Bone marrow (tissue), 2 donors: ENCODE results near the gene RNF126.

Source experiments
- DNase-seq, 2 donors: peaks; one replicate each; lab custom pipeline; 2025; lab: John Stamatoyannopoulos, UW

RNF126 gene

DNA sequence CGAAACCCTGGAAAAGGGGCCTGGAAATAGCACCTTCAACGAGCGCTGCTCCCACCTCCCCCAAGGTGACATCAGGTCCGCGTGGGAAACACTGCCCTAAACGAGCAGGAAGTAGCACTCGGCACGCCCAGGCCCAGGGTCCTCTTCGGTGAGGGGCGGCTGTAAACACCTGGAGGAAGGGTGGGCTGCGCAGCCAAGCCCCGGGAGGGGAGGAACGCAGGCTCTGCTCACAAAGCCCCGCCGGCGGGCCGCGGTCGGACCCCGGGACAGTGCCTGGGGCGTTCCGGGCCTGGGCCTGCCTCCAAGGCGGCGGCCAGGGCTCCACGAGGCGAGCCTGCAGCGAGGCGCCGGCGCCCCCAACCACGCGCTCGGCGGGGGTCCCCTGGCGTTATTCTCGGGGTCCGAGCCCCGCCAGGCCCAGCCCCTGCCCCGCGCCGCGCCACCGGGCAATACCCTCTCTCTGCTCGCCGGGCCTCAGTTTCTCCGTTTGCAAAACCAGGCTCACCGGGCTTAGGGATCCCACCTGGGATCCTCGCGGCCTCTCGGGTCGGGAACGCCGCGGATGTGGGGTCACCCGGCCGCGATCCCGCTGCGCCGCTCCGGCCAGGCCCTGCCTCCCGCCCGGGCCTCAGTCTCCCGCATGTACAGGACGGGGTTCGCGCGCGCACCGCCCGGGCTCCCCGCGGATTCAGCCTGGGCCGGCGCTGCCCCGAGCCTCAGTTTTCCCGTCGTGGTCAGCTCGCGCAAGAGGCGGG lies 630 bp downstream of the RNF126 start:
- DNase-seq, result peak in 1 of 2 donors; percentile 21

DNA sequence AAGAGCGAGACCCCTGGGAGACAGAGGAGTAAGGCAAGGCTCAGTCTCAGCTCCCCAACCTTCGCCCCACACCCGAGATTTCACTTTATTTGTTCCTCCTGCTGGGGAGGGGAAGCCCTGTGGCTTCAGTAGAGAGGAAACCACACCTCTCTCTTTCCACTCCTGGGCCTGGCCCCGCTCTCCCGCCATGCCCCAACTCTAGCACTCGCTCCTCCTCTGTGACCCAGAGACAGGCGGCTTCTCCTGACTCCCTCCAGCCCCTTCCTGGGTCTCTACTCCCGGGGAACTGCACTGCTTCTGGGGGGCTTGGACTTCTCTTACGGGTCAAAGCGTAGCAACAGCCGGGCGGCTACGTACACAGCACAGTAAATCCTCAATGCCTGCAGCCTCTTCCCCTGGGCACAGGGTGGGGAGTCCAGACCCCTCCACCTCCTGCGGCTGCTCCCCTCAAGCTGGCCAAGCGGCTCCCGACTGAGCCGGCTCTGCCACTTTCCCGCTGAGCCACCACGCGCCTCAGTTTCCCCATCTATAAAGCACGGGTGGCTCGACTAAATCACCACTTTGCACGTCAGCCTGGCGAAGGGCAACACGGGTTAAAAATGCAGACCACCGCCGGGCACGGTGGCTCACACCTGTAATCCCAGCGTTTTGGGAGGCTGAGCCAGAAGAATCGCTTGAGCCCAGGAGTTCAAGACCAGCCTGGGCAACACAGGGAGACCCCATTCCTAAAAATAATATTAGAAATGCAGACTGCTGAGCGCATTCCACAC lies 1.4 kb downstream of the RNF126 start:
- DNase-seq, result peak; percentile 16 to 55

DNA sequence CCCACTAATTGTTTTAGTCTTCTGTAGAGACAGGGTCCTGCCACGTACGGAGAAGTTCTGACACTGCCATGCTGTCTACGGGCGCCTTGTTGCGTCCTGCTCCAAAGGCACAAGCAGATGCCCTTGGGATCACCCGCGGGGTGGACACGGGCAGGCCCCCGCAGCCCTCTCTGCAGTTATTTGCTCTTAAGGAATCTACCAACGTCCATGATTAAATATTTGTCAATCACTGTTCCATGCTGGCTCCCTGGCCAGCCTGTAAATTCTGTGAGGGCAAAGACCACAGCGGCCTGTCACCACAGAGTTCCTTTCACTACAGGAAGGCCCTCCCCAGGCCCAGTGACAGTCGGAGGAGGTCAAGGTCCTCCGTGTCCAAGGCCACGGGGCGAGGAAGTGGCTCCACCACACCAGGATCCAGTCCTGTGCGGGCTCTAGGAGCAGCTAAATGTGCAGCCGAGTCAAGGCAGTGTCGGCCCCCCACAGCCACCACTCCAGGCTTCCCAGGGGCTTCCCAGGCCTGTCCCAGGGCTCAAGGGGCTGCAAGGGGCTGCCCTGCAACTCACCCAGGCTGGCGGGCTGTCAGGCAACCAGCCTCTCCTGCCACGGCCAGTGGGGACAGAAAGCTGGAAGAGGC lies 2.1 kb downstream of the RNF126 start:
- DNase-seq, result no peak

DNA sequence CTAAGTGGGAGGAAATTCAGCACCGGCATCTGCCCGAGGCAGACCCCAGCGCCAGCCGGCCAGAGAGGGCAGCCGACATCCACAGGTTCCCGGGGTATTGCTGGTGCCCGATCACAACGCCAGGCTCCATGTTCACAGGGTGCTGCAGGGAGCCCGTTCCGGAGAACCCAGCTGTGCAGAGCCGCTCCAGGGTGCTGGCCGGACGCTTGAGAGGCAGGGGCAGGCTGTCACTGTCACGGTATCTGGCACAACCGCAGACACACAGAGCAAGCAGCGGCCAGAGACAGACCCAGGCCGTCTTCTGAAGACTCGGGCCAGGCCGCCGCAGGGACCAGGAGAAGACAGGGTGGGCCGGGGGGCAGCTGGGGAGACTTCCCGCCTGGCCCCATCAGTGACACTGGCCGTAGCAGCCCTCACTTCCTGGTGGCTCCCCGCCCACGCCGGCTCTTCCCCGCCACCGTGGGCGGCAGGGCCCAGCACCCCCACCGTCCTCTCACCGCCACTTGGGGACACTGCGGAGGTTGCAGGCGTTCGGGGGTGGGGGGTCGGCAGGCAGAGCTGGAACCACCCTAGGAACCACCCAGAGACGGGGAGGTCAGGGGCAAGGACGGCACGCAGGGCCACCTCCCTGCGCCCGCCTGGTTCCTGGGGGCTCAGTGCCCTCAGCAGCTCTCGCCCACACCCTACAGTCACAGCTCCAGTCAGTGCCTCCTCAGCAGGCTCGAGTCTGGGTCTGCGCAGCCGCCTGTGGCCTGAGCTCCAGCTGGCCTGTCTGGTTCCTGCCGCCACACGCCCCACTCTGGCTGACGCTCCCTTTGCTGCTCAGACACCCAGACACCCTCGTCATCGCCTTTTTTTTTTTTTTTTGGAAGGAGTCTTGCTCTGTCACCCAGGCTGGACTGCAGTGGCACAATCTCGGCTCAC lies 3.8 kb downstream of the RNF126 start:
- no peak for DNase-seq

DNA sequence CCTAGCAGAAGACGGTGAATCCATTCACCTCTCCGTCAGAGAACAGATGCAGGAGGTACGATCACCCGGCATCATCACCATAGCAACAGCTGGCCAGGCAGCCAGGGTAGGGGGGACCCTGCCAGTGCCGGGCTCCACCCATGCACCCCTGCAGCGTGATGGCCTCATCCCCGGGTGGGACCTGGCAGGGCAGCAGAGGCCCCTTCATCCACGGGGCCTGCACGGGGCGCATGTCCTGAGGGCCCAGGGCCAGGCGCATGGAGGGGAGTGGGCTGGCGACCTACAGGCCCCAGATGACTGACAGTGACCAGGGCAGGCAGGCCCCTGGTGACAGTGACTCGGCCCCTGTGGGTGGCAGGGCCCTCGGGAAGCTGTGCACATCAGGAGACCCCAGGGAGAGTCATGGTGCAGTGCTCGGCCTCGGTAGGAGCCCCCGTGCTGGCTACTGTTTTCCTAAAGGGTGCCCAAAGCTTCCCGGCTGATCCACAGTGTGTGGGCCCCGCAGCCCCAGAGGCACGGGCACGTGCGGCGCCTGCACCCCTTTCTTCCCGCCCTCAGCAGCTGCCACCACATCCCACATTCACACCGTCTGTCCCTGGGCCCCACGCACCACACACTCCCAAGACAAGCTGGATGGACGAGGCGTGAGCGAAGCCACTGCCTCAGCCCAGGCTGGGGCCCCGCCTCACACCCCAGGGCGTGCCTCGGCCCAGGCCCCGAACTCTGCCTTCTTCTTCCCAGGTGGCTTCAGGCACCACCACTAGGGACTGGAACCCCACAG lies 4.8 kb downstream of the RNF126 start:
- DNase-seq, result no peak

DNA sequence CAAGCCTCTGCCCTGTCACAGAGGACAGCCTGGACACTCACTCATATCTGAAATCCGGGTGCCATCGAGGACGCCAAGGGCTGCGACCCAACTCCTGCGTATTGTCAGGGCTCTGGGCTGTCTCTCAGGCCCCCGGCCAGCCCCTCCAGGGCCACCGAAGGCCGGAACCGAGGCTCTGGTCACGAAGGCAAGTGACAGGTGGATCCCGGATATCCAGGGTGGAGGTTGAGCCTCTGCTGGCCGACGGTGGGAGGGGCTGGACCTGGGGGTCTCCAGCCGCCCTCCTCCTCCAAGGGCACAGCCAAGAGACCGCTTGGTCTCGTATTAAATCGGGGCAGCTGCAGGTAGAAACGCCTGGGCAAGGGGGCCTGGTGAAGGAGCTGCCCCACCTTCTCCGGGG lies 5.4 kb downstream of the RNF126 start:
- DNase-seq, result no peak

DNA sequence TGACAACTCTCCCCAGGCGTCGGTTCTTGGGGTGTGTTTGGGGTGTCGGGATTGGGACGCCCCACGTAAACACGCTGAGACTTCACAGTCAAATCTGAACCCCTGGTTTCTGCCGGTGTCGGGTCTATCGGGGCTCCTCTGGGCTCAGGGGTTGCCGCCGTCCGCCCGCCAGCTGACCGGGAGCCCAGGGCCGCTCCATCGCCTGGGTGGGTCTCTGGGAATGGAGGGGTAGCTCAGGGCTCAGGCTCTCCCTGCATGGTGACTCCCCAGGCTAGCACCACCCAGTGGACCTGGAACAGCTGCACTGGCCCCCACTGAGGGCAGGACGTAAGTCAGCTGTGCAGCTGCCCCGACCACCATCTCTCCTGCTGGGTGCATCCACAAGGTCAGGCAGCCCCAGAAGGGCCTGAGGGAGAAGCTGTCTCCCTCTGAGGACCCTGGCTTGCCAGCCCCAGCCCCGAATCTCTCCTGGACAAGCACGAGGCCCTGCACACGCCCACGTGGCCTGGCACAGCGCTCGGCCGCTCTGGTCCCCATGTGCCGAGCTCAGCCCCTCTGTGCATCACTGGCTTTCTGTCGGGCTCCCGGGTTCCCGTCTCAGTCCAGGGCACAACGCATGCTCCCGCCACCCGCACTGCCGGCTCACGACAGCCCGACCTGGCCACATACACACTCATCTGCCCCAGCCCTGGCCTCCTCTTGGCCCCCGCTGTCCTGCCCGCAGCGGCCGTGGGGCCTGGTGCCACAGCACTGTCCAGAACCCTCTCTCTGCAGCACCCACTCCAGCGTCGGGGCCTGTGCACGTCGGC lies 6.1 kb downstream of the RNF126 start:
- no peak for DNase-seq

DNA sequence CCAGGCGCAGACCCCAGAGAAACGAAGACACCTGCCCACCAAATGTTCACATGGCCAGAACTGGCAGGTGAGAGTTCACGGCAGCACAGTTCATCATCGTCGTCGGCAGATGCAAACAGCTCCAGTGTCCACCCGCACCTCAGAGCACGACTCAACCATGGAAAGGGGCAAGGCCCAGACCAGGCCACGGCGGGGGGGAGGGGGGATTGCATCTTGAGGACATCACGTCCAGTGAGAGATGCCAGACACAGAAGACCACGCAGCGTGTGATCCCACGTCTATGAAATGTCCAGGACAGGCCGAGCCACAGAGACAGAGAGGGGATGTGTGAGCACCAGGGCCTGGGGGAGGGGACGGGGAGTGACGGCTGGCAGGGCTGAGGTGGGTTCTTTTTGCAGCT lies 7.3 kb downstream of the RNF126 start:
- DNase-seq, result no peak

DNA sequence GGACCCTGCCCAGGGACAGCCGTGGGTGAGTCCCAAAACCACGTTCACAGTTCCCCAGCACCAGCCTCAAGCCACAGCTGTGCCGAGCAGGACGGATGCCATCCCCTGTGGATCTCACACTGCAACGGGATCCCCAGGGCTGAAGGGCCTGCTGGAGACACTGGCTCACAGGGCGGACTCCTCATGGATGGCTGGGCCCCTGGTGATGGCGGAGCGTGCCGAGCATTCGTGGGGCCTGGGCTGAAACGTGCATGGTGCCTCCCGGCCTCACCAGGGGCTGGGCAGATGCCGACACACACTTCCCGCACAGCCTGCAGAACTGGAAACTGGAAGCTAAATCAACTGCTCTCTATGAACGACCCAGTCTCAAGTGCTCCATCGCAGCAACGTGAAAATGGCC lies 9.6 kb downstream of the RNF126 start:
- no peak for DNase-seq

DNA sequence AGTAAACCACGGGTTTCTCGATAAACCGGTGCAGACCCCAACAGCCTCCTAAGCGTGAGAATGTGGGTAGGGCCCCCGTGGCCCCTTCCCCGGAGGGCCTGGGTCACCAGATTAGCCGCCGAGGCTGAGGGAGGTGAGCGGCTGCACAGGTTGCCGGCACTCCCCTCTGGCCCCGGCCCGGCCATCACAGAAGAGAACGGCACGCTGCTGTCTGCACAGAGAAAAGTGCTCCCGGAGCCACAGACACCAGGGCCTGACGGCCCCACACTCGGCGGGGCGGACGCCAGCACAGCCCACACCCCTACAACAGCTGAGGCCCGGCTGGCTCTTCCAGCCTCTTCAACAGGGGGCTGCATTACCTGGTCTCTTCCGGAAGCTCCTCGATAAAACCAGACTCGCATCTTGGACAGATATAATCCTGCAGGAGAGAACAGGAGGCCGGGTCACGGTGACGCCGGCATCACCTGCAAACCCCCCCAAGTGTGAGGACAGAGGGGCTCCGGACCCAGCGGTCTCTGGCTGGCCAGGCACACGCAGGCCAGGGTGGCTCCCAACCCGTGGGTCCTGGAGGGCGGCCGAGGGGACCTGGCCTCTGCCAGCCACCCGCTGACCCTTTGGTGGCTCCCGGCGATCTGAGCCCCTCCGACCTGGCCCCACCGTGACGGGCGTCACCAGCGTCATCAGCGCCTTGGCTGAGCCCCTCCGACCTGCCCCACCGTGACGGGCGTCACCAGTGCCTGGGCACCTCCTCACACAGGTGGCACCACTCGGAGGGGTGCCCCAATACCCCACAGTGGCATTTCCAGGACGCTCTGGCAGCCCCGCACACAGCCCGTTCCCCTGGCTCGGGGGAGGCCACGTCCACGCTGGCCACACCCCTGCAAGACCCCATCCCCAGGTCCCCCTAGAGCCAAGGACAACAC lies 10.3 kb downstream of the RNF126 start:
- no peak for DNase-seq

DNA sequence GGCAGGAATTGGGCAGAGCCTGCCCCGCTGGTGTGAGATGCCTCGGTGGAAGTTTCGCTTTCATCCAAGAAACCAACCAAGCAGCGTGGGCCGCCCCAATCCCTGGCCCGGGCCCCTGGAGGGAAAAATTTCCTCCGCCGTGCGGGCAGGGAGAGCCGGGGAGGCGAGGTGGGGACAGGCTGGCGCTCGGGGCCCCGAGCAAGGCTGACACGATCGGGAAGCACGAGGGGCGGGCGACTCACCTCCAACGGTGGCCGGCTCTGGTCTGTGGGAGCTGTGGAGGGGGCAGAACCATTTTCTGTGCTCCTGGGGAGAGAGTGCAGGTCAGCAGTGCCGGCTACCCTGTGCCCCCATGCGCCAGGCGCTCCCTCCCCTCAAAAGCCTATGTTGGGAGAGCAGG lies 11.0 kb downstream of the RNF126 start:
- no peak for DNase-seq

DNA sequence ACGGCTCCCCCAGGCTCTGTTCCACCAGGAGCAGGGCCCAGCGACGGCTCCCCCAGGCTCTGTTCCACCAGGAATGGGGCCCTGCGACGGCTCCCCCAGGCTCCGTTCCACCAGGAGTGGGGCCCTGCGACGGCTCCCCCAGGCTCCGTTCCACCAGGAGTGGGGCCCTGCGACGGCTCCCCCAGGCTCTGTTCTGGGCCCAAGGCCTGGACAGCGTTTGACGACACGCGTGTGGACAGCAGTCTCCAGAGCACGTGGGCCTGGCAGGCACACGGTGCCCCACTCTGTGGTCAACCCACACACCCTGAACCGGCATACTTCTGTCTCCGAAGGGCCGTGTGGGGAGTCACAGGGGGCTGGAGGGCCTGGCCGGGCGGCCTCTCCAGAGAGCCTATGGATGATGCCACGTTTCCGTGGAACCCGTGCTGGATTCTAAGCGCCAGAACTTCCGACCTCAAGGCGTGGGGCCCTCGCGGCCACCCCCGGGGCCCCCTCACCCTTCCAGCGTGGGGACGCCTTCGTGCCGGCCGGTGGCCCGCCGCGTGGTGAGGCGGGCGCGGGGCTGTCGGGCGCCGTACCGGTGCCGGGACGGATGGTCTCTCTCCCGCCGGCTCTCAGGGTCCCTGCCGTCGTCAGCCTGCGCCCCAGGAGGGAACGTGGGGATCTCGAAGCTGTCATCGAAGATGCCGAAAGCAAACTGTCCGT lies 11.7 kb downstream of the RNF126 start:
- DNase-seq, result no peak

DNA sequence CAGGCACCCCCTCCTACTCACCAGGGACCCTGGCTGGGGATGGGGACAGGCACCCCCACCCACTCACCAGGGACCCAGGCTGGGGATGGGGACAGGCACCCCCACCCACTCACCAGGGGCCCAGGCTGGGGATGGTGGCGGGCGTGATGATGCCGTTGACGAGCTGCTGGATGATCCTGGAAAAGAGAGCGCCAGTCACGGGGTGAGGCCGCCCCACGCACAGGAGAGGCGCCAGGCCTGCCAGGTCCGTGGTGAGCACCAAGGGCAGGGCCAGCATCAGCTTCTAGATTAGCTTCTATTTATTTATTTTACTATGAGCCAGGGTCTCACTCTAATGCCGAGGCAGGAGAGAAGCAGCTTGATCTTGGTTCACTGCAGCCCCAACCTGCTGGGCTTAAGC lies 12.9 kb downstream of the RNF126 start:
- no peak for DNase-seq

DNA sequence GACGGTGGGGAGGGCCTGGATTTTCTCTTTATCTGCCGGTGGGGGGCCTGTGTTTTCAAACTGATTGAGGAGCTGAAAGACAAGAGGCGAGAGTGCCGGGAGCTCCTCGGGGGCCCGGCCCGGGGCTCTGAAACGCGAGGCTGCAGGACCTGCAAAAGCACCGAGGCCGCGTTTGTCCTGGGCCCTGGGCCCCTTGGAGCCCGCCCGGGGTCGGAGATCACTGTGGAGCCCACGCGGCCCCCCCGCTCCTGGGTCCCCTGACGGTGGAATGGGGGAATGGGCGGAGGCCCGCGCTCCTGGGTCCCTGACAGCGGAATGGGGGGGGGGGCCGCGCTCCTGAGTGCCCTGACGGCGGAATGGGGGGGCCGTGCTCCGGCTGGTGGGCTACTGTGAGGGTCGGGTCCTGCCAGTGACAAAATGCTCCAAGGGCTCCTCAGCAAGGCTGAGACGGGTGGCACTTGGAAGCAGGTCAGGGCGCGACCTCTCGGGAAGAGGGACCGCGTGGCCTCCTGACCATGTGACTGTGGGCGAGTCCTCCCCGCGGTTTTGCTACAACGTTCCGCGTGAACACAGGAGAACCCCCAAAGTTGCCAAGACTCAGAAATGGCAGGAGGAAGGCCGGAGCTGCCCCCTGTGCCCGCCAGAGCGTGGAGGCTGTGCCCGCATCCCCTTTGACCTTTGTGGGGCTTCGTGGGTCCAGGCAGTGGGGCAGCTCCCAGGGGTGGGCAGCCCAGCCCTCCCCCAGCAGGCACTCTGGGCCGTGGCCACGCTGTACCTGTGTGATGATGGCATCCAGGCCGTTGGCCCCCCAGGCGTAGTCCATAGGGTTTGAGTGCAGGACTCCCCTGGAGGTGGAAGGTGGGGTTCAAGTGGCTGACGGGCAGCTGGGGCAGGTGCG lies 13.9 kb downstream of the RNF126 start:
- DNase-seq, result no peak

DNA sequence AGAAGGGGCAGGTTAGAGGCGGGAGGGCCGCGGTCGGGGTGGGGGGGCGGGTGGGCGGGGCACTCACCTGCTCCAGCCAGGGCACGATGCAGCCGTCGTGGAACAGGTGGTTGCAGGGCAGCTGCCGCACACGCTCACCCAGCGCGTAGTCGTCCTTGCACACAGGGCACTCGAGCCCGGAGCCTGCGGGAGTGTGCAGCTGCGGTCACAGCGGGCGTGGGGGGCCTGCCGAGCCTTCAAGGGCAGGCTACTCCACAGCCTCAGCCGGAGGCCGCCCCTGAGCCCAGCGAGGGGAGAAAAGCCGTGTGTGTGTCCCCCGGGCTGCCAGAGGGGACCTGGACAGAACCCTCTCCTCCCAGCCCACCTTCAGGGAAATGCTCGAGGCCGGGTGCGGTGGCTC lies 14.7 kb downstream of the RNF126 start:
- no peak for DNase-seq

DNA sequence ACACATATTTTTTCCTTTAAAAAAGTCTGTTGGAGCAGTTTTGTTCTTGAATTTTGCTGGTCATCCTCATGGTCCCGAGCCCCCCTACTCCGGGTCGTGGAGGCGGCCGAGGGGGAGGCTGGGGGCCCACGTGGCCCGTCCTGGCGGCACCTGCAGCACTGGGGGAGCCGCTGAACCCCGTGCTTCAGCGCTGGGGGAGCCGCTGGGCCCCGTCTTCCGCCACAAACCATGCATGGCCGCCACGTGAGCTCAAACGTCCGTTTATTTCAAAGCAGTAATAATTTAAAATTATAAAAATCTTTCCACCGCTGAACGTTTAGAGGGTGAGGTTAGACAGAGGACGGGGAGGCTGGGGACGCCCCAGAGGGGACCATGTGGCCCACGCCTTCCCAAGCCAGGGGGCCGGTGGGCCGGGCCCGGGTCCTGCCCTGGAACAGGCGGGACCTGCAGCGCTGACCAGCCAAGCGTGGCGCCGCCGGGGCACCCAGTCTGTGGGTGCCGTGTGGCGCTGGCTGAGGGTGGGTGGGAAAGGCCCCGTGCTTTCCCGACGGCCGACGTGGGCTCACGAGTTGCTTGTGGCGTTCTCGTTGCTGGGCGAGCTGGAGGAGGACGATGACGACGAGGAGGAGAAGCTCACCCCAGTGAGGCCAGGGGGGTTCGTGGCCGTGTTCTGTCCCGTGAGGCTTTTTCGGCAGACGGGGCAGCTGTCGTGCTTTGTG lies 15.3 kb downstream of the RNF126 start:
- DNase-seq, result no peak
